ENCODE measurements around the gene FLVCR2.

The FLVCR2 gene

GRCh38 chr14:75650253-75651058, 72.0 kb downstream of the FLVCR2 start:
- no peaks in the 10 kb centered on the region for H3F3A ChIP-seq (ENCODE audit: control insufficient read depth, insufficient read depth)
- TF ChIP-seq, protein P1, sequence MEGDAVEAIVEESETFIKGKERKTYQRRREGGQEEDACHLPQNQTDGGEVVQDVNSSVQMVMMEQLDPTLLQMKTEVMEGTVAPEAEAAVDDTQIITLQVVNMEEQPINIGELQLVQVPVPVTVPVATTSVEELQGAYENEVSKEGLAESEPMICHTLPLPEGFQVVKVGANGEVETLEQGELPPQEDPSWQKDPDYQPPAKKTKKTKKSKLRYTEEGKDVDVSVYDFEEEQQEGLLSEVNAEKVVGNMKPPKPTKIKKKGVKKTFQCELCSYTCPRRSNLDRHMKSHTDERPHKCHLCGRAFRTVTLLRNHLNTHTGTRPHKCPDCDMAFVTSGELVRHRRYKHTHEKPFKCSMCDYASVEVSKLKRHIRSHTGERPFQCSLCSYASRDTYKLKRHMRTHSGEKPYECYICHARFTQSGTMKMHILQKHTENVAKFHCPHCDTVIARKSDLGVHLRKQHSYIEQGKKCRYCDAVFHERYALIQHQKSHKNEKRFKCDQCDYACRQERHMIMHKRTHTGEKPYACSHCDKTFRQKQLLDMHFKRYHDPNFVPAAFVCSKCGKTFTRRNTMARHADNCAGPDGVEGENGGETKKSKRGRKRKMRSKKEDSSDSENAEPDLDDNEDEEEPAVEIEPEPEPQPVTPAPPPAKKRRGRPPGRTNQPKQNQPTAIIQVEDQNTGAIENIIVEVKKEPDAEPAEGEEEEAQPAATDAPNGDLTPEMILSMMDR (IDR thresholded peaks at IDR 0.05; ENCODE audit: low read depth, low read length, poor library complexity, severe bottlenecking), result no peak
- no peak for TF ChIP-seq EZH2phosphoT487 (IDR thresholded peaks at IDR 0.05; ENCODE audit: borderline replicate concordance, low read length)
- no peak overlapping the region for H3K4me2 ChIP-seq (ENCODE audit: low read length)
- no peaks in the 10 kb centered on the region for H3K27me3 ChIP-seq (ENCODE audit: control insufficient read depth, low read length)
- peaks cover 62% of the 10 kb centered on the region for H3K36me3 ChIP-seq (ENCODE audit: control insufficient read depth, low read length)
- H3K79me2 ChIP-seq (ENCODE audit: control insufficient read depth, low read length), result no peaks in the 10 kb centered on the region
- H3K9me2 ChIP-seq (replicated peaks; ENCODE audit: control insufficient read depth, low read length), result no peaks in the 10 kb centered on the region
- H3K9me3 ChIP-seq (ENCODE audit: control insufficient read depth, insufficient read depth, low read length), result no peaks in the 10 kb centered on the region
- no peak overlapping the region for H3K27ac ChIP-seq (ENCODE audit: low read depth, low read length)
- H3K4me3 ChIP-seq (ENCODE audit: low read length), result no peak overlapping the region
- no peaks in the 10 kb centered on the region for H4K20me1 ChIP-seq (ENCODE audit: control insufficient read depth, insufficient read depth, low read depth, low read length)
- no peaks in the 10 kb centered on the region for H3K4me1 ChIP-seq (ENCODE audit: control insufficient read depth, low read length)

DNA sequence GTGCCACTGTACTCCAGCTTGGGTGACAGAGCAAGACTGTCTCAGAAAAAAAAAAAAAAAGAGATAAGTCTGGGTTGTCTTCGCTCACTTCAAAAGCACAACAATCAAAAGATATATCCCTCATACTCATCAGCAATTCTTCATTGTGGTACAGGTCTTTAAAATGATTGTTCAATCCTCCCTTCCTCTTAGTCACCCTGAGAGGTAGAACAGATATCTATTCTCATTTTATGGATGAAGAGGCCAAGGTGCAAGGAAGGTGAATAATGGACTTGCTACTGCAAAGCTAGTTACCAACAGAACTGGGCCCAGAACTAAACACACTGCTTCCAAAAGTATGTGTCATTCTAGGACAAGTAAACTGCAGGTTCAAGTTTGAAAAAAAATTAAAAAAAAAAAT, 75.1 kb downstream of the FLVCR2 start:
- no peaks in the 10 kb centered on the region for H4K20me1 ChIP-seq (ENCODE audit: control insufficient read depth, insufficient read depth, low read depth, low read length)
- H3K9me3 ChIP-seq (ENCODE audit: control insufficient read depth, insufficient read depth, low read length), result no peaks in the 10 kb centered on the region
- H3K27me3 ChIP-seq (ENCODE audit: control insufficient read depth, low read length), result no peaks in the 10 kb centered on the region
- H3K36me3 ChIP-seq (ENCODE audit: control insufficient read depth, low read length), result peaks cover 88% of the 10 kb centered on the region
- no peaks in the 10 kb centered on the region for H3F3A ChIP-seq (ENCODE audit: control insufficient read depth, insufficient read depth)
- no peak for TF ChIP-seq EZH2phosphoT487 (IDR thresholded peaks at IDR 0.05; ENCODE audit: borderline replicate concordance, low read length)
- TF ChIP-seq, protein P1 (IDR thresholded peaks at IDR 0.05; ENCODE audit: low read depth, low read length, poor library complexity, severe bottlenecking), result no peak
- no peak overlapping the region for H3K4me2 ChIP-seq (ENCODE audit: low read length)
- peaks cover 3% of the 10 kb centered on the region for H3K4me1 ChIP-seq (ENCODE audit: control insufficient read depth, low read length)
- H3K79me2 ChIP-seq (ENCODE audit: control insufficient read depth, low read length), result peaks cover 13% of the 10 kb centered on the region
- H3K27ac ChIP-seq (ENCODE audit: low read depth, low read length), result no peak overlapping the region
- no peaks in the 10 kb centered on the region for H3K9me2 ChIP-seq (replicated peaks; ENCODE audit: control insufficient read depth, low read length)
- H3K4me3 ChIP-seq (ENCODE audit: low read length), result no peak overlapping the region

GRCh38 chr14:75654127-75654732, 75.8 kb downstream of the FLVCR2 start:
- peaks cover 90% of the 10 kb centered on the region for H3K36me3 ChIP-seq (ENCODE audit: control insufficient read depth, low read length)
- TF ChIP-seq, protein P1 (IDR thresholded peaks at IDR 0.05; ENCODE audit: low read depth, low read length, poor library complexity, severe bottlenecking), result peak; percentile 96
- no peak for TF ChIP-seq EZH2phosphoT487 (IDR thresholded peaks at IDR 0.05; ENCODE audit: borderline replicate concordance, low read length)

More at GRCh38 chr14:75654127-75654732, 75.8 kb downstream of the FLVCR2 start:
- H3K4me3 ChIP-seq (ENCODE audit: low read length), result no peak overlapping the region
- H3K79me2 ChIP-seq (ENCODE audit: control insufficient read depth, low read length), result peaks cover 19% of the 10 kb centered on the region
- H3K27ac ChIP-seq (ENCODE audit: low read depth, low read length), result no peak overlapping the region
- H3K27me3 ChIP-seq (ENCODE audit: control insufficient read depth, low read length), result no peaks in the 10 kb centered on the region
- no peaks in the 10 kb centered on the region for H3K9me3 ChIP-seq (ENCODE audit: control insufficient read depth, insufficient read depth, low read length)
- H3K9me2 ChIP-seq (replicated peaks; ENCODE audit: control insufficient read depth, low read length), result no peaks in the 10 kb centered on the region
- no peaks in the 10 kb centered on the region for H4K20me1 ChIP-seq (ENCODE audit: control insufficient read depth, insufficient read depth, low read depth, low read length)
- H3F3A ChIP-seq (ENCODE audit: control insufficient read depth, insufficient read depth), result no peaks in the 10 kb centered on the region
- peaks cover 8% of the 10 kb centered on the region for H3K4me1 ChIP-seq (ENCODE audit: control insufficient read depth, low read length)
- H3K4me2 ChIP-seq (ENCODE audit: low read length), result no peak overlapping the region

All from DOHH2 (cell line).